ENCODE results near the gene BOK. TPM values are rescaled to one million over a fixed set of nuclear protein-coding genes. Genes with fewer than 3 reads are reported as not detected.

BOK gene
- total RNA-seq, 1 experiment from 2014 or later: 33.9 TPM

- no peak overlapping the region for H2AK5ac ChIP-seq (ENCODE audit: insufficient read length, low read length)
- no peaks in the 10 kb centered on the region for H3K27me3 Mint-ChIP-seq (ENCODE audit: low read depth)
- no CpG with 5 or more reads among the region's 23 CpGs for WGBS (ENCODE audit: extremely low coverage, insufficient read length, low lambda C conversion rate)
- H3K79me1 ChIP-seq (ENCODE audit: insufficient read depth, low read depth, low read length, poor library complexity, severe bottlenecking): peaks cover 2% of the 10 kb centered on the region
- peak overlapping the region in 1 of 2 experiments; percentile 68; a peak in 3 of 5 replicates for H3K4me3 Mint-ChIP-seq
- no peaks in the 10 kb centered on the region for H3K9me3 ChIP-seq (ENCODE audit: control insufficient read depth, low read depth, low read length)
- DNase-seq: peak; percentile 31
- H3K14ac ChIP-seq (ENCODE audit: insufficient read depth, low read length): no peak overlapping the region; the same call in 1 of the 2 replicates
- H3K27ac Mint-ChIP-seq: peak overlapping the region in 1 of 3 experiments; percentile 5; a peak in 3 of 7 replicates
- no peaks in the 10 kb centered on the region for H4K20me1 ChIP-seq (ENCODE audit: control insufficient read depth, insufficient read depth, insufficient read length)
- H2BK5ac ChIP-seq (ENCODE audit: insufficient read length, low read length): no peak overlapping the region
- no peak overlapping the region for H2BK20ac ChIP-seq (ENCODE audit: low read depth, low read length, poor library complexity, severe bottlenecking)
- H3K36me3 Mint-ChIP-seq (ENCODE audit: insufficient read depth in 1 of 3, low read depth in 3 of 3): peaks cover 5 to 16% (median 12%) of the 10 kb centered on the region in 3 experiments
- no peaks in the 10 kb centered on the region for H3K9me3 Mint-ChIP-seq
- no peak overlapping the region for H2BK12ac ChIP-seq (ENCODE audit: insufficient read length, low read depth, low read length)
- no peaks in the 10 kb centered on the region for H3K27me3 ChIP-seq (ENCODE audit: insufficient read depth, low read length)
- H4K8ac ChIP-seq (replicated peaks; ENCODE audit: insufficient read length, low read depth, low read length): no peak overlapping the region
- no peak overlapping the region for H4K5ac ChIP-seq (ENCODE audit: insufficient read length, low read depth, low read length)
- no peak overlapping the region for H2AFZ ChIP-seq (ENCODE audit: low read length)
- TF ChIP-seq CTCF (conservative IDR thresholded peaks at IDR 0.05): no peak
- no peak overlapping the region for H3K4ac ChIP-seq (ENCODE audit: low read depth, low read length)
- no peak overlapping the region for H3T11ph ChIP-seq (ENCODE audit: low read length)
- H3K79me2 ChIP-seq (ENCODE audit: insufficient read depth, low read length): no peaks in the 10 kb centered on the region
- H3K4me2 ChIP-seq (ENCODE audit: insufficient read depth, insufficient read length, low read length): peak overlapping the region; percentile 23
- H2BK15ac ChIP-seq (ENCODE audit: low read depth, low read length): no peak overlapping the region
- H3K56ac ChIP-seq (ENCODE audit: insufficient read length, low read depth, low read length): no peak overlapping the region
- no peak overlapping the region for H3K9ac ChIP-seq (ENCODE audit: extremely low read depth, insufficient read length, low read length)
- H3K18ac ChIP-seq (ENCODE audit: insufficient read length, low read depth, low read length): no peak overlapping the region
- no peaks in the 10 kb centered on the region for H3K23me2 ChIP-seq (ENCODE audit: insufficient read length, low read depth, low read length, poor library complexity, severe bottlenecking)
- no peak overlapping the region for H3K27ac ChIP-seq (ENCODE audit: insufficient read length, low read depth, low read length)
- H3K23ac ChIP-seq (ENCODE audit: insufficient read length, low read depth, low read length): no peak overlapping the region
- H4K91ac ChIP-seq (ENCODE audit: insufficient read length, low read depth, low read length): no peak overlapping the region
- no peaks in the 10 kb centered on the region for H3K4me1 ChIP-seq (ENCODE audit: insufficient read depth, low read length)
- no peak overlapping the region for H2BK120ac ChIP-seq (ENCODE audit: low read depth, low read length, poor library complexity, severe bottlenecking)
- H3K4me1 Mint-ChIP-seq: peaks cover 0 to 20% of the 10 kb centered on the region in 2 experiments; a peak in 3 of 4 replicates
Measured at GRCh38 chr2:241569831-241570281, 11.3 kb downstream of the BOK start.
